Measurements from ENCODE around the gene SLC2A4RG.

Gene SLC2A4RG

DNA sequence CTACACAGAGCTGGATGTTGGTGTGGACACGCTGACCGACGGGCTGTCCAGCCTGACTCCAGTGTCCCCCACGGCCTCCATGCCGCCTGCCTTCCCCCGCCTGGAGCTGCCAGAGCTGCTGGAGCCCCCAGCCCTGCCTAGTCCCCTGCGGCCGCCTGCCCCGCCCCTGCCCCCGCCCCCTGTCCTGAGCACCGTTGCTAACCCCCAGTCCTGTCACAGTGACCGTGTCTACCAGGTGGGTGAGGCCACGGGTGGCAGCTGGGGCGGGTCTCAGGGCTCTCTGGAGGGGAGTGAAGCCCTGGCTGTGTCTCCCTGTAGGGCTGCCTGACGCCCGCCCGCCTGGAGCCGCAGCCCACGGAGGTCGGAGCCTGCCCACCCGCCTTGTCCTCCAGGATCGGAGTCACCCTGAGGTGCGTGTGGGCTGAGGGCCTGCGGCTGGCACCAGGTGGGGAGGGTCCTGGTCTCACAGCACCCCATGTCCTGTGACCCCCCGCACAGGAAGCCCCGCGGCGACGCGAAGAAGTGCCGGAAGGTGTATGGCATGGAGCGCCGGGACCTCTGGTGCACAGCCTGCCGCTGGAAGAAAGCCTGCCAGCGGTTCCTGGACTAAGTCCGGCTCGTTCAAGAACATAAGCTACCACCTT, 2.9 kb downstream of the SLC2A4RG start:
- DNase-seq: no peak

DNA sequence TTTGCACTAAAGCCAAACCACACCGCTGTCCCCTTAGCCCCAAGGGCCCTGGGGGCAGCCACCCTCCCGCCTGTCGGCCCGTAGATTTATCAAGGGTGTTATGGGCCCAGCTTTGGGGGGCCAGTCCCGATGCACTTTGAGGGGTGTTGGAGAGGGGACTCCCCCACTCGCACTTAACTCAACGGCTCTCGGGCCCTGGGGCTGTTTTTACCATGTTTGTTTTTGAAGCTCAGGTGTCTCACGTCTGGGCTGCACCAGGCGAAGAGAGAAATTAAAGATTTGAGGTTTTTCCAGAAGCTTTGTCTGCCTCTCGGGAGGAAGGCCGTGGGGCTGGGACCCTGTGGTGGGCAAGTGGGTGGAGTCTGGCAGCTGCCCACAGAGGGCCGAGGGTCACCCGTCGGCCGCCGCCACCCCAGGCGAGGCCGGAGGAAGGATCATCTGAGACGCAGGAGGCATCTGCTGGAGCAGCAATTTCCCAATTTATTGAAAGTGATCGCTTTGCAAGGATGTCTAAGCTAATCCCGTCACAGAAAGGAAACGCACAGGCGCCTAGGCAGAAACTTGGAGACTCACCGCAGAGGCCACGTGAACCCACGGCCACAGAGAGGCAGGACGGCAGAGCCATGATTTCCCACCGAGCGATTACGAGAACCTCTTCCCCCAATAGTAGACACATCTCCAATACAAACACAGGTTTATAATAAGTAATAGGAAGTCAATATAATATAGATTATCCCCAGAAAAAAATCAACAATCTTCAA, 3.8 kb downstream of the SLC2A4RG start:
- no peak for DNase-seq

DNA sequence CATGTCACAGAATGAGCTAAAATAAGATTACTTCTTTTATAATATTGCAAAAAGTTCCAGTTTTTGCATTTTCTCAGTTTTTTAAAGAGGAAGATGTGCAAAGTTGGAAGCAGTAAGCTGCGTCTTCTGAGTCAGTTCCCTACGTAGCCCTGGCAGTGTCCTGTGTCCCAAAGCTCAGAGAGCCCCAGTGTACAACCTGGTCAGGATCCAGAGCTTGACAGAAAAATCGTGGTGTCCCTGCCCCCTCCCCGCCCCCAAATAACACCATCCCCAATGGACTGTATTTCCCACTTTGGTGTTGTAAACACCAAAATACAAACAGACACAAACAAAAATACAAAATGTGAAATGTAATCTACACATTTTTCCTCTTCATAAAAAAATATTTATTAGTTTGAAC, 4.6 kb downstream of the SLC2A4RG start:
- no peak for DNase-seq

DNA sequence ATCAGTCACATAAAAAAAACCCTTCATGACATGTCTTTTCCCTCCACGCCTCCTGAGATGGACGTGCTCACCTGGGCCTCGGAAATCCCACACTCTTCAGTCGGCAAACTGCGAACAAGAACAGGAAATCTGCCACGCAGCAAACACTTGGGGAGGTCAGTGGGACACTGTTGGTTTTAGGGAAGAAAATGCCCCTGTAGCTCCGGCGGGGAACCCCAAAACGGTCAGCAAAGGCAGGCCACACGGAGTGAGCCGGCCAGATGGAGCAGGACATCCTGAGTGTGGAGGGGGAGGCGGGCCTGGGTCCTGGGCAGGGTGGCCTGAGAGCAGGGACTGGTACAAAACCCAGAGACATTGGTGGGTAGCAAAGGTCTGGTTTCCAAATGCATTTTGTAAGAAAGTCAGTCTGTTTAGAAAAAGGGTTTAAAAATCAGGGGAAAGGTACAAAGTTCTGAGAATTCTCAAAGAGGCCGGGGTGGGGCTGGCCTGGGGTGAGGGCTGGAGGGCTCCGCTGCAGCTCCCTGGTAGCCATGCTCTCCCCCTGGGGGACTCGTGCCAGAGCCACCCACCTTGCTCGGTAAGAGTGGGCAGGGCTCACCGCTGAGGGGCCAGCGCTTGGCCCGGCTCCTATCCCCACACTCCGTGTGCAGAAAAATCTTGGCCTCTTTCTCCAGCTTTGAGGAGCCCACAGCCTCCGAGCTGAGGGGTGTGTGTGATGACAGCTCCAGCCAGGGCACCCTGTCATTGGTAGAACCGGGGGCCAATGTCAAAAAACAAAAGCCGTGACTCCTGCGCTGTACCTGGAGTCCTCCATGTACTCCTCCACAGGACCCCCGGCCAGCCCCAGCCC, 5.2 kb downstream of the SLC2A4RG start:
- no peak for DNase-seq

DNA sequence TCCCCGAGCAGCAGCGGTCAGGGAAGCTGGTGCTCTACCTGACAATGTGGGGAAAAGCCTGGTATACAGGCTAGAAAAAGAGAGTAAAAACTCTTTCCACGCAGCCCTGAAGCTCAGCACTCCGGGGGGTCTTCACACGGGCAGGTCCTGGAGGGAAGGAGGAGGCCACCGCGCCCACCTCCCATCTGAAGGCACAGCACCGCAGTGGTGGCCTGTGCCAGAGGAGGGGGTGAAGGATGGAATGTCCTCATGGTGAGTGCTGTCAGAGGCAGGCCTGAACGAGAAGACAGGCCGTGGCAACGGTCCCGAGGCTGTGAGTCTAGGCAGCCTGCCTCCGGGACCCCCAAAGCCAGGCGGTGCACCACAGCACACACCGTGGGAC, 5.8 kb downstream of the SLC2A4RG start:
- DNase-seq: no peak

DNA sequence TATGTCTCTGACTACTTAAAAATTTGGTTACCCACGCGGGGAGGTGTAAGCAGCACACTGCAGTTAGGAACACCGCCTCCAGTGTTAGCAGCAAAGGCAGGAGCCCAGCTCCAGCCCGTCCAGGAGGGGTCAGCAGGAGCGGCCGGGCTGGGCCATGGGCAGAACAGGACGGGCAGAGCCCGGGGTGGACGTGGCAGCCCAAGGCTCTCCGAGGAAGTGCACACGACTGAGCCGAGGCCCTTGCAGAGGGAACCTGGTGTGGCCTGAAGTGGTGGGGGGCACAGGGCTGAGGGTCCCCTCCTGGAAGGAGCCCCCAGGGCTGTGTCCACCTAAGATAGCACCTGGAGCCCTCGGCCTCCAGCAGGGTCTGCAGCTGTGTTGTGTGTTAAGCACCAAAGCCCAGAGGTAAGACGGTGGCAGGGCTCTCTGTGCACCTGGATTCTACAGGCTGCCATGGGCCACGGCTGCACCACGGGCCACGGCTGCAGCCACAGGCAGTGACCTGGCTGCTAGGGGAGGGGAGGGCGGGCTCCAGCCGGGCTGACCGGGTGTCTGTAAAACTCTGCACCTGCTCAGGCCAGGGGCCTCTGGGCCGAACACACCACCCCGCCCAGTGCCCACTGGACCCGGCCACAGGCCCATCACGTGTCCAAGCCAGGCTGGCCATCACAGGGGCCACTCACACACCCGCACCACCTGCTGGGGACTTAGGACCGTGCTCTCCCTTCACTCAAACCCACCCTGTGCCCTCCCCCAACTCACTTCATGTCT, 6.6 kb downstream of the SLC2A4RG start:
- DNase-seq: no peak

DNA sequence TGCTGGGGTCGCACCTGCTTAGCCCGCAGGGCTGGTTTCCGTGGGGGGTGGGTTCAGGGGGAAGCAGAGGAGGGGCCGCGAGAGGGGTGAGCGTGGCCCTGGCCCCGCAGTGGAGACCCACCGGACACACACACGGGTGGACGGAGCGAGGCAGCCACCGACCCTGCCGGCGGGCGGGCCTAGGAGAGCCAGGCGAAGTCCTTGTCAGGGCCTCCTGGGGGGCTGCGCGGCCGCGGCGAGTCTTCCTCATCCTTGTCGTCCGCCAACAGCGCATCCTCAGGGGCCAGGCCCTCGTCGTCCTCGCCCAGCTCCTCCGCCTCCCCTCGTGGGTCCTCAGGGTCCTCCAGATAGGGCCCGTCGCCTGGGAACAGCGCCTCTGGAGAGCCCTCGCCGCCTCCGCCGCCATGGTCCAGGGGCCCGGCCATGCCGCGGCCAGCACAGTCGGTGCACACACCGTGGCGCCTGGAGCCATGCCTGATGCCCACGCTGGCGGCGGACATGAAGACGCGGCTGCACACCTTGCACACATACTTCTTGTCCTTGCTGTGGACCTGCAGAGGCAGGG, 7.3 kb downstream of the SLC2A4RG start:
- DNase-seq: no peak

DNA sequence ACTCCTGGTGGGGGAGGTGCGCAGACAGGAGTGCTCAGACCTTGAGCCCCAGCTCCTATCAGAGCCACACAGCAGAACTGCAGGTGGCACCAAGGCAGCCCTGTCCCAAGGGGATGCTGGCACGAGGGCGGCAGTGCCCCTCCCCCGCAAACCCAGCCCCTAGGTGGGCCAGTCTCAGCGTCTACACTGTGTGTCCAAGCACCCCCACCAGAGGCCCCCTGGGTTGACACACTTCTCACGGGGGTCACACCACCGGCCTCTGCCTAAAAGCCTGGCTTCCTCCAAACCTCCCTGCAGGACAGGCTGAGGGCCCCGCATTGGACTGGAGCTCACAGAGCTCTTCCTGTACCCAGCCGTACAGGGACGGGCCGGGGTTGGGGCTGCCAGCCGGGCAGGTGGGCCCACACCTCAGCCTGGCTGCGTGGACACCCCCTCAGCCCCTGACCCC, 8.1 kb downstream of the SLC2A4RG start:
- no peak for DNase-seq

DNA sequence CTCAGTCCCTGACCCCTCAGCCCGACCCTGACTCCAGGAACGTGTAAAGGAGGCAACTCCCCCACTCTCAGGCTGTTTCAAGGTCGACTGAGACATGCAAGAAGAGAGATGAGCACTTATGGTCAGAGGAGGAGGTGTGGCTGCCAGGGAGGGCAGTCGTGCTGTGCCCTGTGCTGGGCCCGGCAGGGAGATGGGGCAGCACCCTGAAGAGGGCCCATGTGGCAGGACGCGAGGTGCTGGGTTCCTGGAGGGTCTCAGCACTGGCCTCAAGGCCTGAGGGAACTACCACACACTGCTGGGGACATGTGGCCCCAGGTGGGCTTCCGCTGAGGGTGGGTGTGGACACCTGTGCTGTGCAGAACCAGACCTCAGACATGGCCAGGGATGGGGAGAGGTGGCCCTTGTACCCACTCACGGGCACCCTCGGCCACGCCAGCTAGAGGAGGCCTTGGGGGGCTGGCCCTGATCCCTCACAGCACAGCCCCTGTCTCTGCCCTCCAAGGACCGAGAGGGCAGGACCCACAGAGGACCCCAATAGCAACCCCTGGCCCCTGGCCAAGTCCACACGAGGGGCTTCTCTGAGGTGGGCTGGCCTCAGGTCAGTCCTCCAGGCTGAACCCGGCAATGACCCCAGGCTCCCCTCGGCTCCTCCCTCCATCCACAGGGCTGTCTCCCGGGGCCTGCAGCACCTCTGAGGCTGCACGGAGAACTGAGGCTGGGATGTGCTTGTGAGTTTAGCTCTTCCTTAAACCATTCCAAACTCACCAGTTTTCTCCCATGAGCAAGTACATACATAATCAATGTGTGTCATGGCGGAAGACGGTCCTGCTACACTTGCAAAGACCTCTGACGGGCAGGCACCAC, 8.7 kb downstream of the SLC2A4RG start:
- no peak for DNase-seq

DNA sequence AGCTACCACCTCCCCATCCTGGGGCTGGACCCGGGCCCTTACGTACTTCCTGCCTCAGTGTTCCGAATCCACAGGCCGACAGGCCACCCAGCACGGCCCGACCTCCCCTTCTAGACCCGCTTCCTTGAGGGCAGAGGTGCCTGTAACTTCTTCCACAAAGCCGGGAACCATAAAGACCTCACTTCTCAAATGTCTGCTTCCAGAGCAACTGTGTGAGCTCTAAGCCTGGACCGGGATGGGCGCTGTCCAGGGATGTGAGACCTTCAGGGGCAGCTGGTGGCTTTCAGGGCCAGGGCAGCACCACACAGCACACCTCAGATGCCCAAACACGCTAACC, 9.3 kb downstream of the SLC2A4RG start:
- DNase-seq: no peak

DNA sequence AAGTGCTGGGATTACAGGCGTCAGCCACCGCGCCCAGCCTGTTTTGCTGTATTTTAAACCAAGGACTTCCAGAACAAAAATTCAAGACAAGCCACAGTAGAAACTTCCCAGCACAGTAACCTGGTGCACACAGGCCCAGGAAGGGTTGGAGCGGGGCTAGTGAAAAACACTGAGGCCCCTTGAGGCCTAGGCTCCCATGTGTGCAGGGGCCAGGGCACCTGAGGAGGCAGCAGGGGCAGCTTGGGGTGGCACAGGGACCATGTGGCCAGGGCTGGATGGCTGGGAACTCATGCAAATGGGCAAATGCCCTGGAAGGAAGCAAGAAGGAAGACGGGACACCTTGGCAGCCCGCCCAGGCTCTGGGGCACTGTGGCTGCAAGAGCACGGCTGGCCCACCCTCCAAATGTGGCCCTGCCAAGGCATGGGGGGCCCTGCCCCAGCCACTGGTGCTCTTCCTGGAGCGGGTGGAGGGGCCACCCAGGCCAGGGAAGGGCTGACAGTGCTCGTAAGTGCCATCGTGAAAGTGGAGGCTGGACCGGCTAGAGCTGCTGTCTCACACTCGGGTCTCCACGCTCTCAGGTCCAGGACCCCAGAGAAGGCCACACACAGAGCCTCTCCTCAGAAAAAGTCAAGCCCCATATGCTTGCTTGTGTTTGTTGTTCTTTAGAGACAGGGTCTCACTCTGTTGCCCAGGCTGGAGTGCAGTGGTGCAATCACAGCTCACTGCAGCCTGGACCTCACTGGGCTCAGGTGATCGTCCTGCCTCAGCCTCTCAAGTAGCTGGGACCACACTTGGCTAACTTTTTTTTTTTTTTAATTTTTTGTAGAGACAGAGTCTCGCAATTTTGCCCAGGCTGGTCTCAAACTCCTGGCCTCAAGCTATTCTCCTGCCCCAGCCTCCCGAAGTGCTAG, 10.3 kb downstream of the SLC2A4RG start:
- no peak for DNase-seq

DNA sequence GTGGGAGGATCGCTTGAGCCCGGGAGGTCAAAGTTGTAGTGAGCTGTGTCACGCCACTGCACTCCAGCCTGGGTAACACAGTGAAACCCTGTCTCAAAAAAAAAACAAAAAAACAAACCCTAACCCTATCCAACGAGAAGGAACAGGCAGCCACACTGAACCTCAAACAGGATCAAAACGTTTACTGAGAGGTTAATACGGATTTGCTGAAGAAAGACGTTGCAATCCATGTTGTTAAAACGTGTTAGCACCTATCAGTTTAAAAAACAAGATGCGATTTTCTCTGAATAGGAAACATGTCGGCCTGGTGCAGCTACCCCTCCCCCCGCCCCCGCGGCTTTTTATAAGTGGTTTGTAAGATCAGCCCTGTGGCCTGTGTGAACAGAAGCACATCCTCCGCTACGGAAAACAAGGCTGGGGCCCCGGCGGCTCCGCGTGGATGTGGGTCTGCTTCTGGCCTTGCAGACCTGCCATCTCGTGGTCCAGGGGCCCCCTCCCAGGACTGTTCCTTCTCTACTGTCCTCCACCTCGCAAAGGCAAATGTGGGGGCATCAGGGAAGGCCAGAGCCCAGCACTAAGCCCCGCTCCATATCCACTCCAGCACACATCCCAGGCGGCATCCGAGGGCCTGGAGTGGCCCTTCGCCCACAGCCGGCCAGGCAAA, 11.4 kb downstream of the SLC2A4RG start:
- DNase-seq: peak; percentile 64

DNA sequence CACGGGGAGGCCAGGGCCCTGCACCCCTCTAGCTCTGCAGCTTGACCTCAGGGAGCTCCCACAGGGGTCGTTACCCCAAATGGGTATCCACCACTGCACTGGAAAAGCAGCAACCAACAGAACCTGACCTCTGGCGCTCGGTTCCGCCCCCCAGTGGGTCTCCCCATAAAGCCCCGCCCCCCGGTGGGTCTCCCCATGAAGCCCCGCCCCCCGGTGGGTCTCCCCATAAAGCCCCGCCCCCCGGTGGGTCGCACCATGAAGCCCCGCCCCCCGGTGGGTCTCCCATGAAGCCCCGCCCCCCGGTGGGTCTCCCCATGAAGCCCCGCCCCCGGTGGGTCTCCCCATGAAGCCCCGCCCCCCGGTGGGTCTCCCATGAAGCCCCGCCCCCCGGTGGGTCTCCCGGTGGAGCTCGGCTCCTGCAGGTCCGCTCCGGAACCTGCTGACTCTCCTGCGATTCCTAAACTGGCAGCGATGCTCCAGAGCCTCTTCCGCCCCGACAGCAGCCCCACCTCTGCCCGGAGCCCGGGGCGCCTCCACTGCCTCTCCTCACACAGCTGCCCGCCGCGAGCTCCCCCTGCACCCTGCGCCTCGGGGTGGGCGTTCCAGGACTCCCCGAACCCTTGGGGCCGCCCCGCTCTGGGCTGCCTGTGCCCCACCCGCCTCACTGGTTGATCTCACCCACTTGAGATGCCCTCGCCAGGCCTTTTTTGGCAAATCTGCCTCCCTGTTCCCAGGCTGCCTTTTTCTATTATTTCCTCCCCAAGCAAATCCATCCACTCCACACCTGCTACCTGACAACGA, 12.1 kb downstream of the SLC2A4RG start:
- DNase-seq: no peak

DNA sequence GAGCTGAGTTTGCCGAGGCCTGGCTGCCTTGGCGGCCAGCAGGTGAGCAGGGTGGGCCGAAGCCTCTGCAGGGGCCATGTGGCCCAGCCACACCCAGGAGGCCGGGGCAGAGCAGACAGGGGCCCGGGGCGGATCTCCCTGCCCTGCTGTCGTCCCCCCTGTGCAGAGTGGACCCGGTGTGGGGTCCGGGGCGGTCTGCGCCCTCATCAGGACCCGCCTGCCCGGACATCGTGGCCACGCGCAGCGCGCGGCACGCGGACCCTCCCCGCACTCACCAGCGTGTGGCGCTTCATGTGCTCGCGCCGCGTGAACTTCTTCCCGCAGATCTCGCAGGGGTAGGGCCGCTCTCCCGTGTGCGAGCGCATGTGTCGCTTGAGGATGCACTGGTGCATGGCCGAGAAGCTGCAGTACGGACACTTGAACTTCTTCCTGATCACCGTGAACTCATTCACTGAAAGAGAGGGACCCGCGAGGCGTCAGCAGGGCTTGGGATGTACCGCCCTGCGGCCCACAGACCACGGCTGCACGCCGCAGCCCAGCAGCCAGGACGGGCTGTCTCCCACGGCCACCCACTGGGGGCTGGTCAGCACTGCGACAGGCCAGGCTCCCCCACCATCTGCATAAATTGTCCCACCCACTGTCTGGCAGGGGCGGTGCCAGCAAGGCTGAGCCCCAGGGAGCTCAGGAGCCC, 13.0 kb downstream of the SLC2A4RG start:
- no peak for DNase-seq

DNA sequence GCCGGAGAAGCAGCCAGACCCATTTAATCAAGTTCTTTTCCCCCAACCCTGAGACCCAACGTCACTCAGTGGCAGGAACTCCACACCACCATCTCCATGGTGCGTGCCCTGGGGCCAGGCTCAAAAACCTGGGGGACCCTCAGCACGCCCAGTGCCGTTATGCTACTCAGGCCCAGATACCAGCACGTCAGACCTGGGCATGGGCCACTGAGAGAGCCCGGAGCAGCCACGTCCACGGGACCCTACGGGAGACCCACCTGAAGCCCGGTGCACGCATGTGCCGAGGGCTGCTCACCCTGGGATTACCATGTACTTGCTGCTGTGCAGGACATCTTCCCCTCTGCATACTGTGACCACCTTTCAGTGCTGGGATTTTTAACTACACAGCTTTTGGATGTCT, 13.8 kb downstream of the SLC2A4RG start:
- no peak for DNase-seq

DNA sequence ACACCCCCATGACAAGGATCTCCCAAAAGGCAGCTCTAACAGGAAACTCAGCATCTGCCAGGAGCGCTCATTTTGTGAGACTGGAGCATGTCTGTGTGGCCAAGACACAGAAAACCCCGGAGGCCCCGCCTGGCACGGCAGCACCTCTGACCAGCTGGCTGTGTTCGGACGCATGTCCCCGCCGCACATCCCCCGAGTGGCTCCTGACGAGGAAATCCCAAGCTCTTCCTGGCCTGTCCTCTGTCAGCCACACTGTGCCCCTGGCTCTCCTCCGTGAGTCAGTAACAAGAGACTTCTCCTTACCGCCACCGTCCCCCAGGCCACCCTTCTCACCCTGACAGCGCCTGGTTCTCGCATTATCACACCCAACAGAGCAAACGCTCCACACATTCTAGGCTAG, 14.4 kb downstream of the SLC2A4RG start:
- DNase-seq: no peak

DNA sequence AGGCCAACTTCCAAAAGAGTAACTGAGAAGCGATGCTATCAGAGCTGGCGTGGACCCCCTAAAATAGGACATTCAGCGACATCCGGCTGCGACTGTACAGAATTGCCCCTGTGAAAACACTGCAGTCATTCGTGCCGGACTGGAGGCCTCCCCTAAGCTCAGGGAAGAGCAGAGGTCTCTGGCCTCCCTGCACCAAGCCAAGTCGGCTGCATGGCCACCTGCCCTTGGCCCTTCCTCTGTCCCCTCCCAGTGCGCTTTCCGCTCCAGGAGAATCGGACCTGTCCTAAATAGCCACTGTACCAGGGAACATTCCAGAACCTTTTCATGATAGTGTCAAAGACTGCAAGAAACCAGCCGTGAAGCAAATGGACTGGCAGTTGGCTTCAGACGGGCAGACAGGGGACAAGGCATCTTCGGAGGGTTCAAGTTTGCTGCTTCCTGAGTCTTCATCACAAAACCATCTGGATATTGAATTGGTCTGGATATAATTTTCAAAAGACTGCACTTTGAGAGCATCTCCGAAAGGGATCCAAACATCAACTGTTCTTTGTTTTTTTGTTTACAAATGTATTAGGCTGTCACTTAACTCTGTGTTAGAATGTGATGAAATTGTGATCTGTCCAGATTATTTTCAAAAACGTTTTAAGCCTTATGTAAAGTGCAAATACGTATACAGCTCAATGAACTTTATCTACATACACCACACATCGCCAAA, 16.5 kb downstream of the SLC2A4RG start:
- DNase-seq: no peak

DNA sequence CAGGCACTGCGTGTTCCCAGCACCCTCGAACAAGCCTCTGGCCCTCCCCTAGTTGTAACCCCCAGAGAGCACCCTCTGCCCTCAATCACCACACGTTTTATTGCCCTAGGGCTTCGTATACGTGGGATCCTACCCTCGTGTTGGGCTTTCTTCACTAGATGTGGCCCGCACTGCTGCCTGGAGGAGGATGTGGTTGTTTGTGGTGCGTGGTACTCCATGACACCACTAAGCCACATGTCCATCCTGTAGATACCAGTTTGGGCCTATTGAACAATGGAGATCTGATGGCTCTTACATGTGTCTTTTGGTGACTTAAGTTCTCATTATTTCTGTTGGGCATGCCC, 17.0 kb downstream of the SLC2A4RG start:
- no peak for DNase-seq
